NCI-H345 treated with DMSO at 0.1 percent for 48 hours (cell line): Measurements from ENCODE around the gene DIAPH3.

Experiments used
- DNase-seq: peaks from one replicate; lab custom pipeline; 2025; ENCODE audit not compliant: unreplicated experiment; lab: John Stamatoyannopoulos, UW

Gene DIAPH3

GRCh38 chr13:59960683-59961082 lies 203.0 kb downstream of the DIAPH3 start:
- no peak for DNase-seq

- DNase-seq, result no peak
These were observed 206.3 kb downstream of the DIAPH3 start for GRCh38 chr13:59957438-59957837.

- DNase-seq, result no peak
These were observed 209.1 kb downstream of the DIAPH3 start for GRCh38 chr13:59954601-59955000.

- DNase-seq, result no peak
These were observed 212.7 kb downstream of the DIAPH3 start for GRCh38 chr13:59951011-59951410.

- no peak for DNase-seq
These were observed 213.5 kb downstream of the DIAPH3 start for GRCh38 chr13:59950266-59950665.

- no peak for DNase-seq
These were observed 215.0 kb downstream of the DIAPH3 start for GRCh38 chr13:59948686-59949085.

- DNase-seq, result no peak
These were observed 216.8 kb downstream of the DIAPH3 start for GRCh38 chr13:59946944-59947343.

- DNase-seq, result no peak
These were observed 232.1 kb downstream of the DIAPH3 start for GRCh38 chr13:59931621-59932020.

GRCh38 chr13:59924256-59924655 lies 239.5 kb downstream of the DIAPH3 start:
- DNase-seq, result no peak

- DNase-seq, result no peak
These were observed 248.5 kb downstream of the DIAPH3 start for GRCh38 chr13:59915252-59915651.

- DNase-seq, result no peak
These were observed 249.2 kb downstream of the DIAPH3 start for GRCh38 chr13:59914556-59914955.

- DNase-seq, result no peak
These were observed 257.2 kb downstream of the DIAPH3 start for GRCh38 chr13:59906413-59907049.

GRCh38 chr13:59901191-59901590 lies 262.5 kb downstream of the DIAPH3 start:
- no peak for DNase-seq

GRCh38 chr13:59898066-59898465 lies 265.7 kb downstream of the DIAPH3 start:
- DNase-seq, result no peak

GRCh38 chr13:59893266-59893665 lies 270.5 kb downstream of the DIAPH3 start:
- DNase-seq, result no peak

GRCh38 chr13:59891053-59891452 lies 272.7 kb downstream of the DIAPH3 start:
- no peak for DNase-seq

GRCh38 chr13:59890054-59890453 lies 273.7 kb downstream of the DIAPH3 start:
- DNase-seq, result no peak

- no peak for DNase-seq
These were observed 275.3 kb downstream of the DIAPH3 start for GRCh38 chr13:59888408-59888807.

GRCh38 chr13:59885076-59885475 lies 278.7 kb downstream of the DIAPH3 start:
- DNase-seq, result no peak

- DNase-seq, result no peak
These were observed 279.8 kb downstream of the DIAPH3 start for GRCh38 chr13:59883885-59884284.

GRCh38 chr13:59880468-59880867 lies 283.3 kb downstream of the DIAPH3 start:
- DNase-seq, result no peak

GRCh38 chr13:59879281-59879680 lies 284.4 kb downstream of the DIAPH3 start:
- DNase-seq, result no peak

GRCh38 chr13:59877933-59878332 lies 285.8 kb downstream of the DIAPH3 start:
- DNase-seq, result no peak
